Fibroblast of lung (primary cell): ENCODE results near the gene YWHAG.
"Not testable (repeated sequence)": the region's sequence is repeated elsewhere in the genome, so short reads cannot be mapped to it uniquely, and the experiment has no call there.

ENCODE experiments used
- CTCF ChIP-seq, 2 donors: IDR thresholded peaks in 1 of 2; conservative IDR thresholded peaks in 1 of 2; 1 replicate in 1 of 2; 2 replicates in 1 of 2; pipeline ENCODE4 v1.5.1; 2011 to 2012; ENCODE audit warnings: low read length in 2 of 2, control low read depth in 1 of 2, inconsistent platforms in 1 of 2, low read depth in 1 of 2, mild to moderate bottlenecking in 1 of 2
- EZH2 ChIP-seq: IDR thresholded peaks from 2 replicates; pipeline ENCODE4 v1.5.1; 2012; ENCODE audit warnings: low read length, control low read depth, mild to moderate bottlenecking; ENCODE audit errors: missing control alignments

- TF ChIP-seq CTCF (conservative IDR thresholded peaks at IDR 0.05 in 1 of 2, IDR thresholded peaks at IDR 0.05 in 1 of 2; ENCODE audit: low read depth in 1 of 2, low read length in 2 of 2); EZH2: not testable (repeated sequence)
Measured at GRCh38 chr7:76290847-76291350, 67.9 kb downstream of the YWHAG start.
